SK-N-SH (cell line): Measurements from ENCODE around the gene ZDHHC12. TPM values are rescaled to one million over a fixed set of nuclear protein-coding genes. Genes with fewer than 3 reads are reported as not detected.

Source experiments
- CTCF ChIA-PET: fragments of 300-600, 350-600 bp; formaldehyde crosslinking; extraction: SDS; loops from one replicate; lab custom pipeline; 2021; lab: Yijun Ruan, JAX
- POLR2A ChIA-PET: fragments of 350-600 bp; sonication (Branson Sonifier 250); formaldehyde crosslinking; extraction: SDS; loops from one replicate; lab custom pipeline; 2020; ENCODE audit warnings: antibody characterized with exemption, inconsistent platforms; lab: Yijun Ruan, JAX
- DNase-seq: peaks from one replicate; pipeline ENCODE4 v3.0.0; 2012
- H2AFZ ChIP-seq: fragments of 200-600 bp; sonication (generic); 2 replicates; pipeline ENCODE4 v1.8.1; 2016; ENCODE audit warnings: antibody characterized with exemption, mild to moderate bottlenecking, low read depth
- H3F3A ChIP-seq: fragments of 200-600 bp; sonication (generic); replicated peaks from 2 replicates; pipeline ENCODE3; 2016; ENCODE audit warnings: antibody characterized with exemption, mild to moderate bottlenecking; ENCODE audit not compliant: insufficient read depth
- H3K27ac ChIP-seq, 2 experiments: fragments of 200-500 bp in 1 of 2; fragments of 200-600 bp in 1 of 2; sonication (Bioruptor generic) in 1 of 2; sonication (generic), shearing (Covaris generic) in 1 of 2; 2 replicates each; pipeline versions ENCODE4 v1.5.1 to v1.6.1; 2014 to 2016; ENCODE audit warnings: low read depth in 2 of 2, inconsistent platforms in 1 of 2, low read length in 1 of 2, mild to moderate bottlenecking in 1 of 2, mixed read lengths in 1 of 2
- H3K27me3 ChIP-seq: fragments of 200-600 bp; sonication (generic), shearing (Covaris generic); 2 replicates; pipeline ENCODE4 v1.6.1; 2016; ENCODE audit warnings: mixed run types; ENCODE audit not compliant: insufficient read depth
- H3K36me3 ChIP-seq, 2 experiments: fragments of 200-500 bp in 1 of 2; fragments of 200-600 bp in 1 of 2; sonication (Bioruptor generic) in 1 of 2; sonication (generic) in 1 of 2; replicated peaks in 1 of 2; 2 replicates each; pipeline versions ENCODE3 to v1.5.1; 2014 to 2016; ENCODE audit warnings: low read length in 1 of 2, mild to moderate bottlenecking in 1 of 2; ENCODE audit not compliant: insufficient read depth in 2 of 2, control insufficient read depth in 1 of 2
- H3K4me1 ChIP-seq, 2 experiments: fragments of 200-500 bp in 1 of 2; fragments of 200-600 bp in 1 of 2; sonication (Bioruptor generic) in 1 of 2; sonication (generic), shearing (Covaris generic) in 1 of 2; 2 replicates each; pipeline versions ENCODE4 v1.5.1 to v1.6.1; 2014 to 2016; ENCODE audit warnings: low read depth in 1 of 2, low read length in 1 of 2, mixed run types in 1 of 2; ENCODE audit not compliant: insufficient read depth in 2 of 2, control insufficient read depth in 1 of 2
- H3K4me2 ChIP-seq: fragments of 200-600 bp; sonication (generic), shearing (Covaris generic); 2 replicates; pipeline ENCODE4 v1.6.1; 2017; ENCODE audit warnings: mixed run types
- H3K4me3 ChIP-seq, 2 experiments: fragments of 200-500 bp in 1 of 2; fragments of 200-600 bp in 1 of 2; sonication (Bioruptor generic) in 1 of 2; sonication (generic), shearing (Covaris generic) in 1 of 2; 2 replicates each; pipeline versions ENCODE4 v1.5.1 to v1.8.1; 2014 to 2016; ENCODE audit warnings: low read depth in 2 of 2, inconsistent platforms in 1 of 2, low read length in 1 of 2, mild to moderate bottlenecking in 1 of 2, mixed read lengths in 1 of 2, moderate library complexity in 1 of 2
- H3K79me2 ChIP-seq: fragments of 200-600 bp; sonication (generic); 2 replicates; pipeline ENCODE4 v1.8.1; 2017; ENCODE audit warnings: mild to moderate bottlenecking; ENCODE audit not compliant: insufficient read depth
- H3K9ac ChIP-seq: fragments of 200-600 bp; sonication (generic); 2 replicates; pipeline ENCODE4 v1.6.1; 2017; ENCODE audit warnings: mixed run types
- H3K9me2 ChIP-seq: fragments of 200-600 bp; sonication (generic); 2 replicates; pipeline ENCODE4 v1.6.1; 2017; ENCODE audit warnings: mixed run types
- H3K9me3 ChIP-seq: fragments of 200-600 bp; sonication (generic); 2 replicates; pipeline ENCODE4 v1.6.1; 2017; ENCODE audit warnings: mixed run types, mild to moderate bottlenecking, moderate library complexity
- H4K20me1 ChIP-seq: fragments of 200-600 bp; sonication (generic); 2 replicates; pipeline ENCODE4 v1.6.1; 2017; ENCODE audit warnings: mild to moderate bottlenecking, mixed run types; ENCODE audit not compliant: insufficient read depth
- CHD2 ChIP-seq: fragments of 150-350 bp; IDR thresholded peaks from 2 replicates; pipeline ENCODE4 v1.6.1; 2018; ENCODE audit warnings: low read length; ENCODE audit not compliant: partially characterized antibody
- ELF1 ChIP-seq: IDR thresholded peaks from 2 replicates; pipeline ENCODE4 v1.4.0; 2012
- FOXM1 ChIP-seq: IDR thresholded peaks from 2 replicates; pipeline ENCODE4 v1.4.0; 2012; ENCODE audit warnings: low read depth, mild to moderate bottlenecking
- GABPA ChIP-seq: IDR thresholded peaks from 2 replicates; pipeline ENCODE4 v1.4.0; 2012; ENCODE audit warnings: low read depth, mild to moderate bottlenecking
- JUND ChIP-seq: IDR thresholded peaks from 2 replicates; pipeline ENCODE4 v1.4.0; 2012
- MEF2A ChIP-seq: IDR thresholded peaks from 2 replicates; pipeline ENCODE4 v1.4.0; 2012; ENCODE audit warnings: low read depth, borderline replicate concordance
- NFIC ChIP-seq: IDR thresholded peaks from 2 replicates; pipeline ENCODE4 v1.4.0; 2012; ENCODE audit warnings: borderline replicate concordance
- RFX5 ChIP-seq: IDR thresholded peaks from 2 replicates; pipeline ENCODE4 v1.6.1; 2012; ENCODE audit warnings: mild to moderate bottlenecking, improper control_type of control experiment, low read length
- TEAD4 ChIP-seq: IDR thresholded peaks from 2 replicates; pipeline ENCODE4 v1.4.0; 2012; ENCODE audit warnings: mild to moderate bottlenecking, borderline replicate concordance; ENCODE audit not compliant: insufficient read depth
- ZBTB33 ChIP-seq: IDR thresholded peaks from 2 replicates; pipeline ENCODE4 v1.4.0; 2012; ENCODE audit warnings: low read depth, borderline replicate concordance
- WGBS: methylation state at CpG from one replicate; pipeline ENCODE4 v1.1.6; 2017; ENCODE audit warnings: low lambda C conversion rate; 5-methylcytosine and 5-hydroxymethylcytosine counted together
- polyA plus RNA-seq, 3 experiments: library from polyadenylated mRNA; depleted of rRNA; stranded (reverse); fragments of >200 nt; gene quantifications; 2 replicates each; pipeline ENCODE4 v1.2.3, GENCODE V29; 2012

Gene ZDHHC12
- polyA plus RNA-seq, 1 of the 3 experiments (the other 2 are of a cell fraction), result 51.3 TPM

- Histone ChIP-seq H3K9me3 (no peaks in the 10 kb centered on the region), H3K9me2 (no peaks in the 10 kb centered on the region), H4K20me1 (no peaks in the 10 kb centered on the region), H3K9ac (no peak overlapping the region), H3K36me3 (peaks cover 0 to 7% of the 10 kb centered on the region in 2 experiments), H3K4me3 (no peak overlapping the region), H3K4me2 (no peak overlapping the region), H3K4me1 (peaks cover 0 to 3% of the 10 kb centered on the region in 2 experiments; a peak in 1 of 4 replicates), H3K27me3 (no peaks in the 10 kb centered on the region), H2AFZ (no peak overlapping the region), H3K79me2 (no peaks in the 10 kb centered on the region), H3K27ac (no peak overlapping the region), H3F3A (no peaks in the 10 kb centered on the region)
- TF ChIP-seq CHD2, result no peak
- TF ChIP-seq ZBTB33, result no peak
- TF ChIP-seq FOXM1, result no peak
- no peak for TF ChIP-seq NFIC
- no peak for TF ChIP-seq TEAD4
- 100% methylated on average over 2 of the region's 8 CpGs for WGBS
- ChIA-PET CTCF (interaction anchor here (2.6 kb wide), 1 partner anchor 16 kb away, joined by 14 read pairs; the partner anchor contains the start of gene PKN3), POLR2A (interaction anchor here (0.6 kb wide), 2 partner anchors 26 to 155 kb away, joined by 4 to 5 read pairs; no protein-coding TSS in a partner anchor)
- DNase-seq, result peak; percentile 19
These were observed 5.9 kb downstream of the ZDHHC12 start for GRCh38 chr9:128718047-128718446.

DNA sequence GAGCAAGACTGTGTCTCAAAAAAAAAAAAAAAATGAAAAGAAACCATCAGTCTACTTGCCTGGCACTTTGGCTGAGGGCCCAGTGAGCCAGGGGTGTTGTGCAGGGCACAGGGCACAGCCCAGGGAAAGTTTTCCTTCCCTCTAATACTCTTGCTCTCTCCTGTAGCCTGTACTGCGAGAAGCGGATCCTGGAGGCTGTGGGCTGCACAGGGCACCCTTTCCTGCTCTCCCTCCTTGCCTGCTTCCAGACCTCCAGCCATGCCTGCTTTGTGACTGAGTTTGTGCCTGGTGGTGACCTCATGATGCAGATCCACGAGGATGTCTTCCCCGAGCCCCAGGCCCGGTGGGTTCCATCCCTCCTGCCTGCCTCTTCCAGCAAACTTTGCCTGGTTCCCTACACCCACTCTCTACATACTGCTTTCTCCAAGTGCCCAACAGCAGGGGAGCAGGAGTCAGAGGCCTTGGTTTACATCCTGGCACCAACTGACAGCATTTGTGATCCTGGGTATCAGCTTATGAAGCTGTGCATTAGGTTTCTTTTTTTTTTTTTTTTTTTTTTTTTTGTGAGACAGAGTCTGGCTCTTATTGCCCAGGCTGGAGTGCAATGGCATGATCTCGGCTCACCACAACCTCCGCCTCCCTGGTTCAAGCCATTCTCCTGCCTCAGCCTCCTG is 7.2 kb downstream of the ZDHHC12 start:
- no peak overlapping the region for H3K9ac ChIP-seq
- H3K4me3 ChIP-seq, result no peak overlapping the region
- H3K9me2 ChIP-seq, result no peaks in the 10 kb centered on the region
- no peaks in the 10 kb centered on the region for H3K27me3 ChIP-seq
- WGBS, result 83% methylated on average over 6 of the region's 7 CpGs
- peaks cover 0 to 3% of the 10 kb centered on the region in 2 experiments; a peak in 1 of 4 replicates for H3K4me1 ChIP-seq
- H3K79me2 ChIP-seq, result no peaks in the 10 kb centered on the region
- H3K36me3 ChIP-seq, result peaks cover 0 to 7% of the 10 kb centered on the region in 2 experiments
- peak; percentile 30 for DNase-seq
- no peaks in the 10 kb centered on the region for H3K9me3 ChIP-seq
- H4K20me1 ChIP-seq, result no peaks in the 10 kb centered on the region
- no peak overlapping the region for H3K4me2 ChIP-seq
- H2AFZ ChIP-seq, result no peak overlapping the region
- ChIA-PET POLR2A (interaction anchor here (0.7 kb wide), 1 partner anchor 54 kb away, joined by 7 read pairs; no protein-coding TSS in a partner anchor), CTCF (interaction anchor here (0.7 to 2.6 kb wide), 3 partner anchors 13 to 69 kb away, joined by 3 to 14 read pairs (median 7); partner anchors contain the start of gene PKN3)
- H3K27ac ChIP-seq, result no peak overlapping the region
- TF ChIP-seq ELF1, result no peak
- TF ChIP-seq CHD2, result no peak
- TF ChIP-seq MEF2A, result no peak
- TF ChIP-seq RFX5, result no peak
- no peaks in the 10 kb centered on the region for H3F3A ChIP-seq

GRCh38 chr9:128715436-128715750 is 8.5 kb downstream of the ZDHHC12 start:
- WGBS, result 86% methylated on average over 5 of the region's 6 CpGs
- no peaks in the 10 kb centered on the region for H3K9me3 ChIP-seq
- H3K79me2 ChIP-seq, result no peaks in the 10 kb centered on the region
- no peaks in the 10 kb centered on the region for H3K9me2 ChIP-seq
- no peaks in the 10 kb centered on the region for H3F3A ChIP-seq
- ChIA-PET POLR2A (no interaction called here), CTCF (interaction anchor here (2.1 to 2.6 kb wide), 2 partner anchors 11 to 13 kb away, joined by 7 to 14 read pairs; partner anchors contain the start of gene PKN3)
- H3K27me3 ChIP-seq, result no peaks in the 10 kb centered on the region
- no peak for DNase-seq
- H3K4me3 ChIP-seq, result no peak overlapping the region
- no peak overlapping the region for H2AFZ ChIP-seq
- no peak overlapping the region for H3K9ac ChIP-seq
- no peak overlapping the region for H3K27ac ChIP-seq
- H4K20me1 ChIP-seq, result no peaks in the 10 kb centered on the region
- no peaks in the 10 kb centered on the region for H3K36me3 ChIP-seq
- H3K4me1 ChIP-seq, result peaks cover 0 to 3% of the 10 kb centered on the region in 2 experiments; a peak in 1 of 4 replicates
- H3K4me2 ChIP-seq, result no peak overlapping the region
- TF ChIP-seq CHD2, result no peak
- TF ChIP-seq GABPA, result no peak
- TF ChIP-seq JUND, result no peak
